ENCODE measurements around the gene PSMA7. TPM values are rescaled to one million over a fixed set of nuclear protein-coding genes. Genes with fewer than 3 reads are reported as not detected.

The PSMA7 gene
- 611 and 634 TPM in 2 replicates for total RNA-seq (2014; rRNA removed; shearing (Covaris generic))

GRCh38 chr20:62143081-62143956 is at the start of gene PSMA7, which contains the start of gene SS18L1:
Gene PSMA7 (minus strand): TSS chr20:62143394. CDS start chr20:62143303, 91 bp downstream.
Gene SS18L1 (plus strand): TSS chr20:62143769. CDS start chr20:62143821, 52 bp downstream.

GRCh38 chr20:62182469-62183425 is 39.6 kb upstream of the PSMA7 start, which contains the start of gene MTG2:
Gene MTG2 (plus strand): TSS chr20:62183028. CDS start chr20:62193421, 10,393 bp downstream.

GRCh38 chr20:62121776-62122653 is 21.2 kb downstream of the PSMA7 start, which contains the start of gene LSM14B:
Gene LSM14B (plus strand): TSS chr20:62122475. CDS start chr20:62122667, 192 bp downstream.

Other genes starting within 250 kb of the PSMA7 start
- 6.8 and 7.1 TPM in 2 replicates for gene TAF4, start 77.5 kb downstream of the PSMA7 start, total RNA-seq (2014; rRNA removed; shearing (Covaris generic))
- 38.4 and 40.3 TPM in 2 replicates for gene LSM14B, start 20.9 kb downstream of the PSMA7 start, total RNA-seq (2014; rRNA removed; shearing (Covaris generic))
- gene SS18L1, start 375 bp upstream of the PSMA7 start, total RNA-seq (2014; rRNA removed; shearing (Covaris generic)) = 14.5 and 23.7 TPM in 2 replicates
- gene MTG2, start 39.6 kb upstream of the PSMA7 start, total RNA-seq (2014; rRNA removed; shearing (Covaris generic)) = 30.0 and 42.6 TPM in 2 replicates
- not detected in 2 replicates for gene HRH3, start 76.9 kb upstream of the PSMA7 start, total RNA-seq (2014; rRNA removed; shearing (Covaris generic))
- 15.9 and 18.7 TPM in 2 replicates for gene OSBPL2, start 95.1 kb upstream of the PSMA7 start, total RNA-seq (2014; rRNA removed; shearing (Covaris generic))
- 276 and 286 TPM in 2 replicates for gene ADRM1, start 159.6 kb upstream of the PSMA7 start, total RNA-seq (2014; rRNA removed; shearing (Covaris generic))
- 43.2 and 54.2 TPM in 2 replicates for gene LAMA5, start 223.9 kb upstream of the PSMA7 start, total RNA-seq (2014; rRNA removed; shearing (Covaris generic))
- gene RPS21, start 243.7 kb upstream of the PSMA7 start, total RNA-seq (2014; rRNA removed; shearing (Covaris generic)) = 2,047 and 2,469 TPM in 2 replicates

All from A375 (cell line).